22Rv1 (cell line): ENCODE data around the gene PDLIM5.

Source experiments
- CTCF ChIP-seq: fragments of 450-650 bp; IDR thresholded peaks from 2 replicates; pipeline ENCODE4 v1.5.1; 2017; ENCODE audit warnings: mild to moderate bottlenecking
- ZFX ChIP-seq: fragments of 450-650 bp; IDR thresholded peaks from 2 replicates; pipeline ENCODE4 v1.6.1; 2017; ENCODE audit warnings: antibody characterized with exemption, borderline replicate concordance

- TF ChIP-seq CTCF = no peak
- no peak for TF ChIP-seq ZFX
Observed at GRCh38 chr4:94426783-94427182, 25.0 kb upstream of the PDLIM5 start.
